B cell (primary cell): ENCODE measurements around the gene ODF2L.

Experiments
- EZH2 ChIP-seq: IDR thresholded peaks from 2 replicates; pipeline ENCODE4 v1.6.1; 2012; ENCODE audit warnings: borderline replicate concordance, low read depth, mild to moderate bottlenecking, moderate library complexity, low read length; ENCODE audit not compliant: insufficient read depth, poor library complexity, severe bottlenecking
- TF ChIP-seq, protein P1 (sequence below): fragments of 200-600 bp; IDR thresholded peaks from one replicate; pipeline ENCODE4 v1.8.0; 2022; ENCODE audit warnings: antibody characterized with exemption, mild to moderate bottlenecking

DNA sequence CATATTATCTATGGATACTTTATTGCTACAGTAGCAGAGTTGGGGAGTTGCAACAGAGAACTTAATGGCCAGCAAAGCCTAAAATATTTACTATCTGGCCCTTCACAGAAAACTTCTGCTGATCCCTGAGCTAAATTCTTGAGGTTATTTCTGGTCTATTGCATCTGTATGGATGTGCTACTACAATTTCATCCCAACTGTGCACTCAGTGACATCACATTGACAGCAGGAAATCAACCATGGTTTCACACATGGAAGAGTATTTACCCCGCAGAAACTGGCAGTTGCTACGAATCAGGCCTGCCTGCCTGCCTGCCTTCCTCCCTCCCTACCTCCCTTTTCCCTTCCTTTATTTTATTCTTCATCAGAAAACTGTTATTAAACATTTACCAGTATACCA, 39.9 kb upstream of the ODF2L start:
- TF ChIP-seq, protein P1, sequence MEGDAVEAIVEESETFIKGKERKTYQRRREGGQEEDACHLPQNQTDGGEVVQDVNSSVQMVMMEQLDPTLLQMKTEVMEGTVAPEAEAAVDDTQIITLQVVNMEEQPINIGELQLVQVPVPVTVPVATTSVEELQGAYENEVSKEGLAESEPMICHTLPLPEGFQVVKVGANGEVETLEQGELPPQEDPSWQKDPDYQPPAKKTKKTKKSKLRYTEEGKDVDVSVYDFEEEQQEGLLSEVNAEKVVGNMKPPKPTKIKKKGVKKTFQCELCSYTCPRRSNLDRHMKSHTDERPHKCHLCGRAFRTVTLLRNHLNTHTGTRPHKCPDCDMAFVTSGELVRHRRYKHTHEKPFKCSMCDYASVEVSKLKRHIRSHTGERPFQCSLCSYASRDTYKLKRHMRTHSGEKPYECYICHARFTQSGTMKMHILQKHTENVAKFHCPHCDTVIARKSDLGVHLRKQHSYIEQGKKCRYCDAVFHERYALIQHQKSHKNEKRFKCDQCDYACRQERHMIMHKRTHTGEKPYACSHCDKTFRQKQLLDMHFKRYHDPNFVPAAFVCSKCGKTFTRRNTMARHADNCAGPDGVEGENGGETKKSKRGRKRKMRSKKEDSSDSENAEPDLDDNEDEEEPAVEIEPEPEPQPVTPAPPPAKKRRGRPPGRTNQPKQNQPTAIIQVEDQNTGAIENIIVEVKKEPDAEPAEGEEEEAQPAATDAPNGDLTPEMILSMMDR: no peak
- TF ChIP-seq EZH2: no peak
